Measurements from ENCODE around the gene CUEDC1. TPM values are rescaled to one million over a fixed set of nuclear protein-coding genes. Genes with fewer than 3 reads are reported as not detected.
A peak's percentile ranks its signal among the peaks of the same experiment; 100 is the strongest.

The CUEDC1 gene
- total RNA-seq, 6 experiments from 2014 or later, result 34.0 to 41.0 (median 34.9) TPM

DNA sequence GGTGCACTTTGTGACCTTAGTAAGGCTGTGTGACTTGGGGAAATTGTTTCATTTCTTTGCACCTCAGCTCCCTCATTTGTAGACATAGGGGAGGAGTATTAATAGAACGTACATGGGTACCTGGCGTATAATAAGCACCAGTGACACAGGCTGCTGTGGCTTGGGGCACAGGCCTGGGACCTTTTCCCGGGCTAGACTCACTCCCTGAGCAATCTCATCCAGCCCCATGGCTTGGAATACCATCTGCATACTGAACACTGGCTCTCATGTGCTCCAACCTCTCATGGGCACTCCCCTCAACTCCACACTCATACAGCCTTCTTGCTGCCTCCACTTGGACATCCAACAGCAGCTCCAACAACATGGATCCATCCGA lies 64.4 kb downstream of the CUEDC1 start:
- no peak for TF ChIP-seq CTCF (IDR thresholded peaks at IDR 0.05)
- DNase-seq, result no peak
- H3K4me3 Mint-ChIP-seq, result no peak overlapping the region
- peaks cover 69% of the 10 kb centered on the region for H3K4me1 Mint-ChIP-seq (ENCODE audit: low read depth)
- H3K27ac Mint-ChIP-seq, result peak overlapping the region; percentile 99
- peaks cover 6% of the 10 kb centered on the region for H3K27me3 Mint-ChIP-seq (ENCODE audit: insufficient read depth)
- no peaks in the 10 kb centered on the region for H3K9me3 Mint-ChIP-seq
- H3K36me3 Mint-ChIP-seq (ENCODE audit: low read depth), result peaks cover 6% of the 10 kb centered on the region; the same call in 1 of the 2 replicates

DNA sequence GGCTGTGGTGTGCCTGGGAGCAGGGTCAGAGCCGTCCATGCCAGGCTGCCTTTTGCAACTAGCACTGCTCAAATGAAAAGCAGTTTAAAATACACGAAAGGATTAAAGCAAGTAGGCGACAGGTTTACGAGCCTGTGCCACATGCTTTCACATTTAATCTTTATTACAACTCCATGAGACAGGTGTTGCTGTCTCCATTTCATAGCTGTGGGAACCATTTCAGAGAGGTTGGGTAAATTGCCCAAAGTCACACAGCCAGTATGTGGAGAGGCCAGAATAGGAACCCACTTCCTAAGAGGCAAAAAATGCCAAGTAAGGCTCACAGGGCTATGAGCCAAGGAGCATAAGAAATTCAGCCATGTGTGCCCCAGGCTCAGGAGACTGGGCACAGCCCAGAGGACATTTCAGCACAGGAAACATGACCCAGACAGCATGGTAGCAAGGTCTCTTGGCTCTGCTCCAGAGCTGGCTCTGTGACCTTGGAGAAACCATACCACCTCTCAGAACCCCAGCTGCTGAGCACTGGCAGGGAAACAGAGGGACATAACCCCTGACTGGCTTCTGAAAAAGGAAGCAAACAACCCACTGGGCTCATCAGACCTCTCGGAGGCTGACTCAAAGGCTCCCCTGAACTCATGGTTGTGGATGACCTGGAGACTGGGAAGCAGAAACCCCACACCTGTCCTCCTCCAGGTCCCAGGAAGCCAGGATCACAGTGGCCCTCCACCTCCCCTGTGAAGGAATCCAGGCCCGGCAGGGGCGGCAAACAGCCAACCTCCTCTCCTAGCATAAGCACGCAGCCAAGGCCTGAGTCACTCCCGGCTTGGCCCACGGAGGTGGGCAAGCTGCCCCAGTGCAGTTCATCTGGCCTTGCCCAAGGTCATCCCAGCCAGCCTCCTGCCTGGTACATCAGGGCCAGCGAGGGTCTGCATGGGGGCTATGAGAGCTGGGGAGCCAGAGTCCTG lies 65.0 kb downstream of the CUEDC1 start:
- peak; percentile 11; the same call in 1 of the 2 replicates for TF ChIP-seq CTCF (IDR thresholded peaks at IDR 0.05)
- peak; percentile 80 for DNase-seq
- H3K4me3 Mint-ChIP-seq, result no peak overlapping the region
- H3K27me3 Mint-ChIP-seq (ENCODE audit: insufficient read depth), result peaks cover 6% of the 10 kb centered on the region
- peaks cover 6% of the 10 kb centered on the region; the same call in 1 of the 2 replicates for H3K36me3 Mint-ChIP-seq (ENCODE audit: low read depth)
- peaks cover 68% of the 10 kb centered on the region for H3K4me1 Mint-ChIP-seq (ENCODE audit: low read depth)
- H3K9me3 Mint-ChIP-seq, result no peaks in the 10 kb centered on the region
- peak overlapping the region; percentile 99 for H3K27ac Mint-ChIP-seq

DNA sequence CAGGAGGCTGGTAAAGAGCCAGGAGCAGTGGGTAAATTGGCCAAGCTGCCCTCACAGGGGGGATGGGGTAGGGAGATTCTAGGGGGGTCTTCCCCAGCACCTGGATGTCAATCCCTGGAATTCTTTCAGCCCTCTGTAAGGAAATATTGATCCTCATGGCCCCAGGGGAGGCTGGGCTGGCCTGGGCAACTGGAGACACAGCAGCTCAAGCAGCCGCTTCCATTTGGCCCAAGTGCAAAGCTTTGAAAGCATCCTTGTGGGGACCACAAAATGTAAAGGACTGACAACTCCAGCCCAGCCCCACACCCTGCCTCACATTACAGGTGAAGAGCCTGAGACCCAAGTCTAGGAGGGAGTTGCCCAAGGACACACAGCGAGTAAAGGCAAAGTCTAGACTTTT lies 66.0 kb downstream of the CUEDC1 start:
- H3K4me3 Mint-ChIP-seq, result no peak overlapping the region
- H3K9me3 Mint-ChIP-seq, result no peaks in the 10 kb centered on the region
- peaks cover 6% of the 10 kb centered on the region for H3K27me3 Mint-ChIP-seq (ENCODE audit: insufficient read depth)
- no peak for TF ChIP-seq CTCF (IDR thresholded peaks at IDR 0.05)
- peaks cover 14% of the 10 kb centered on the region for H3K36me3 Mint-ChIP-seq (ENCODE audit: low read depth)
- peak overlapping the region; percentile 99 for H3K27ac Mint-ChIP-seq
- peaks cover 63% of the 10 kb centered on the region for H3K4me1 Mint-ChIP-seq (ENCODE audit: low read depth)
- no peak for DNase-seq

- Mint-ChIP-seq H3K4me3 (no peak overlapping the region), H3K36me3 (ENCODE audit: low read depth) (peaks cover 15% of the 10 kb centered on the region), H3K27ac (peak overlapping the region; percentile 46; the same call in 1 of the 2 replicates), H3K4me1 (ENCODE audit: low read depth) (peaks cover 56% of the 10 kb centered on the region), H3K9me3 (no peaks in the 10 kb centered on the region), H3K27me3 (ENCODE audit: insufficient read depth) (peaks cover 6% of the 10 kb centered on the region)
- no peak for DNase-seq
- no peak for TF ChIP-seq CTCF (IDR thresholded peaks at IDR 0.05)
Observed at GRCh38 chr17:57888311-57889216, 66.6 kb downstream of the CUEDC1 start.

DNA sequence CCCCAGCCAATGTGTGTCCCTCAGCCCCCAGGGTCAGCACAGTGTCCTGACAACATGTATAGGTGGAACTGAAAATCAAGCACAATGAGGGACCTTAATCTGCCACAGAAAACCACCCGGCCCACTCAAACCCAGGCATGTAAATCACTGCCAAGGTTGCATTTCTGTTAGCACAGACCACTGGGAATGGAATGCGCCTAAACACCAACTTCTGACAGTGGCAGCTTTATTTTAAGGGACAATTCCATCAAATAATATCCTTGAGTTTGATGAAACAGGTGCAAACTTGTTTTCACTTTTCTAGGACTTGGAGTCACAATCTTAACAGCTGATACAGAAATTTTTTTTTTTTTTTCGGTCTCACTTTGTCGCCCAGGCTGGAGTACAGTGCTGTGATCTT lies 68.1 kb downstream of the CUEDC1 start:
- peaks cover 3% of the 10 kb centered on the region for H3K27me3 Mint-ChIP-seq (ENCODE audit: insufficient read depth)
- no peak overlapping the region for H3K4me3 Mint-ChIP-seq
- peaks cover 56% of the 10 kb centered on the region for H3K4me1 Mint-ChIP-seq (ENCODE audit: low read depth)
- H3K9me3 Mint-ChIP-seq, result no peaks in the 10 kb centered on the region
- H3K36me3 Mint-ChIP-seq (ENCODE audit: low read depth), result peaks cover 29% of the 10 kb centered on the region
- TF ChIP-seq CTCF (IDR thresholded peaks at IDR 0.05), result no peak
- H3K27ac Mint-ChIP-seq, result no peak overlapping the region
- no peak for DNase-seq
